Breast epithelium (tissue), 3 donors: ENCODE measurements around the gene SDK2.

Experiments
- CTCF ChIP-seq, 3 donors: fragments of 450-650 bp; IDR thresholded peaks; one replicate each; pipeline ENCODE4 v1.5.1; 2016 to 2017; ENCODE audit warnings: antibody characterized with exemption in 3 of 3, mild to moderate bottlenecking in 3 of 3, moderate library complexity in 3 of 3
- POLR2A ChIP-seq: fragments of 450-650 bp; IDR thresholded peaks from one replicate; pipeline ENCODE4 v1.6.1; 2016; ENCODE audit warnings: antibody characterized with exemption, mild to moderate bottlenecking, moderate library complexity
- POLR2AphosphoS5 ChIP-seq, 3 donors: sonication (generic); formaldehyde crosslinking; IDR thresholded peaks; one replicate each; pipeline ENCODE4 v1.6.1; 2017; ENCODE audit warnings: antibody characterized with exemption in 3 of 3

DNA sequence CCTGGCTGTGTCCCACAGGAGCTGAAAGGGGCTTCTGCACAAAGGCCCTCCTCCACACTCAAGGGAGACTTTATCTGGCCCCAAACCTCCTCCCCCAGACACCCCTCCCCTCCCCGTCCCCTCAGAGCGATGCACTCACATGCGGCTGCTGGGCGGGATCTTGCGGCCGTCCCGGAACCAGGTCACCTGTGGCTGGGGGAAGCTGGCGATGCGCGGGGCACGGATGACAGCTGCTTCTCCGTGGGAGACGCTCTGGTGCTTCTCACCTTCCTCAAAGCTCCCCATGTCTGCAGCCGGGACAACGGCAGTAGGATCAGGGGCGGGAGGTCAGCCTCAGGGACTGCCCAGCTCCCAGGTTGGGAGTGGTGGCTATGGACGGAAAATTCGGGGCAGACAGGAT is 188.5 kb downstream of the SDK2 start:
- TF ChIP-seq CTCF (IDR thresholded peaks at IDR 0.05) (no peak), POLR2A (no peak), POLR2AphosphoS5 (IDR thresholded peaks at IDR 0.05) (no peak)
